ENCODE data around the gene BLMH. TPM values are rescaled to one million over a fixed set of nuclear protein-coding genes. Genes with fewer than 3 reads are reported as not detected.

The BLMH gene
- total RNA-seq, 1 donor from 2014 or later = 36.2 TPM

GRCh38 chr17:30309591-30309990, 17.8 kb upstream of the BLMH start:
- Histone ChIP-seq H3K27me3 (ENCODE audit: insufficient read depth, low read length) (no peaks in the 10 kb centered on the region), H3K4me1 (ENCODE audit: insufficient read depth, low read length) (no peaks in the 10 kb centered on the region), H3K9ac (ENCODE audit: low read length) (no peak overlapping the region), H4K20me1 (ENCODE audit: insufficient read depth, low read length) (no peaks in the 10 kb centered on the region), H3K4me2 (ENCODE audit: low read length) (peak overlapping the region; percentile 9), H3K36me3 (ENCODE audit: insufficient read depth, low read length) (no peaks in the 10 kb centered on the region), H3K9me3 (ENCODE audit: insufficient read depth, low read depth, low read length) (no peaks in the 10 kb centered on the region), H3K4me3 (ENCODE audit: insufficient read depth, low read depth, low read length) (no peak overlapping the region), H2AFZ (ENCODE audit: low read depth, low read length) (peak overlapping the region; percentile 42), H3K79me2 (ENCODE audit: insufficient read depth, low read length) (no peaks in the 10 kb centered on the region), H3K27ac (ENCODE audit: low read depth, low read length) (peak overlapping the region; percentile 3)
- no peak overlapping the region for H3K27ac Mint-ChIP-seq (ENCODE audit: unreplicated experiment)
- TF ChIP-seq CTCF (IDR thresholded peaks at IDR 0.05; ENCODE audit: insufficient read depth, low read depth, low read length) (no peak), EZH2 (IDR thresholded peaks at IDR 0.05; ENCODE audit: insufficient read depth, low read length) (no peak)
- no peak overlapping the region for H3K4me3 Mint-ChIP-seq (ENCODE audit: unreplicated experiment)
- DNase-seq (ENCODE audit: low read depth) (peak; percentile 82), FAIRE-seq (no peak)
- no peaks in the 10 kb centered on the region for H3K4me1 Mint-ChIP-seq (ENCODE audit: low read depth, unreplicated experiment)
- peaks cover 3% of the 10 kb centered on the region for H3K27me3 Mint-ChIP-seq (ENCODE audit: low read depth, unreplicated experiment)
- no peaks in the 10 kb centered on the region for H3K9me3 Mint-ChIP-seq (ENCODE audit: unreplicated experiment)
- no peaks in the 10 kb centered on the region for H3K36me3 Mint-ChIP-seq (ENCODE audit: low read depth, unreplicated experiment)

- H4K20me1 ChIP-seq (ENCODE audit: insufficient read depth, low read length) = no peaks in the 10 kb centered on the region
- DNase-seq (ENCODE audit: low read depth) (no peak), FAIRE-seq (no peak)
- Mint-ChIP-seq H3K9me3 (ENCODE audit: unreplicated experiment) (no peaks in the 10 kb centered on the region), H3K27ac (ENCODE audit: unreplicated experiment) (no peak overlapping the region), H3K27me3 (ENCODE audit: low read depth, unreplicated experiment) (peaks cover 3% of the 10 kb centered on the region), H3K4me1 (ENCODE audit: low read depth, unreplicated experiment) (no peaks in the 10 kb centered on the region), H3K36me3 (ENCODE audit: low read depth, unreplicated experiment) (no peaks in the 10 kb centered on the region), H3K4me3 (ENCODE audit: unreplicated experiment) (no peak overlapping the region)
- no peak overlapping the region for H3K4me2 ChIP-seq (ENCODE audit: low read length)
- no peaks in the 10 kb centered on the region for H3K27me3 ChIP-seq (ENCODE audit: insufficient read depth, low read length)
- no peaks in the 10 kb centered on the region for H3K79me2 ChIP-seq (ENCODE audit: insufficient read depth, low read length)
- H3K9ac ChIP-seq (ENCODE audit: low read length) = no peak overlapping the region
- no peak overlapping the region for H2AFZ ChIP-seq (ENCODE audit: low read depth, low read length)
- no peaks in the 10 kb centered on the region for H3K4me1 ChIP-seq (ENCODE audit: insufficient read depth, low read length)
- TF ChIP-seq CTCF (IDR thresholded peaks at IDR 0.05; ENCODE audit: insufficient read depth, low read depth, low read length) (no peak), EZH2 (IDR thresholded peaks at IDR 0.05; ENCODE audit: insufficient read depth, low read length) (no peak)
- no peak overlapping the region for H3K4me3 ChIP-seq (ENCODE audit: insufficient read depth, low read depth, low read length)
- H3K27ac ChIP-seq (ENCODE audit: low read depth, low read length) = no peak overlapping the region
- no peaks in the 10 kb centered on the region for H3K36me3 ChIP-seq (ENCODE audit: insufficient read depth, low read length)
- H3K9me3 ChIP-seq (ENCODE audit: insufficient read depth, low read depth, low read length) = no peaks in the 10 kb centered on the region
Observed at GRCh38 chr17:30308406-30308805, 16.7 kb upstream of the BLMH start.

GRCh38 chr17:30304778-30305177, 13.0 kb upstream of the BLMH start:
- Mint-ChIP-seq H3K27me3 (ENCODE audit: low read depth, unreplicated experiment) (no peaks in the 10 kb centered on the region), H3K27ac (ENCODE audit: unreplicated experiment) (no peak overlapping the region), H3K9me3 (ENCODE audit: unreplicated experiment) (no peaks in the 10 kb centered on the region), H3K4me1 (ENCODE audit: low read depth, unreplicated experiment) (no peaks in the 10 kb centered on the region), H3K4me3 (ENCODE audit: unreplicated experiment) (no peak overlapping the region), H3K36me3 (ENCODE audit: low read depth, unreplicated experiment) (no peaks in the 10 kb centered on the region)
- Histone ChIP-seq H3K27ac (ENCODE audit: low read depth, low read length) (no peak overlapping the region), H2AFZ (ENCODE audit: low read depth, low read length) (no peak overlapping the region), H3K4me2 (ENCODE audit: low read length) (no peak overlapping the region), H3K9me3 (ENCODE audit: insufficient read depth, low read depth, low read length) (no peaks in the 10 kb centered on the region), H3K27me3 (ENCODE audit: insufficient read depth, low read length) (no peaks in the 10 kb centered on the region), H4K20me1 (ENCODE audit: insufficient read depth, low read length) (no peaks in the 10 kb centered on the region), H3K79me2 (ENCODE audit: insufficient read depth, low read length) (no peaks in the 10 kb centered on the region), H3K9ac (ENCODE audit: low read length) (no peak overlapping the region), H3K4me1 (ENCODE audit: insufficient read depth, low read length) (no peaks in the 10 kb centered on the region), H3K4me3 (ENCODE audit: insufficient read depth, low read depth, low read length) (no peak overlapping the region), H3K36me3 (ENCODE audit: insufficient read depth, low read length) (no peaks in the 10 kb centered on the region)
- DNase-seq (ENCODE audit: low read depth) (no peak), FAIRE-seq (no peak)
- no peak for TF ChIP-seq CTCF (IDR thresholded peaks at IDR 0.05; ENCODE audit: insufficient read depth, low read depth, low read length)
- TF ChIP-seq EZH2 (IDR thresholded peaks at IDR 0.05; ENCODE audit: insufficient read depth, low read length) = no peak

All from astrocyte (in vitro differentiated cells and primary cell).